SK-N-SH (cell line): Measurements from ENCODE around the gene ENO1. TPM values are rescaled to one million over a fixed set of nuclear protein-coding genes. Genes with fewer than 3 reads are reported as not detected.

ENCODE experiments used
- CTCF ChIA-PET: fragments of 300-600, 350-600 bp; formaldehyde crosslinking; extraction: SDS; loops from one replicate; lab custom pipeline; 2021; lab: Yijun Ruan, JAX
- POLR2A ChIA-PET: fragments of 350-600 bp; sonication (Branson Sonifier 250); formaldehyde crosslinking; extraction: SDS; loops from one replicate; lab custom pipeline; 2020; ENCODE audit warnings: antibody characterized with exemption, inconsistent platforms; lab: Yijun Ruan, JAX
- DNase-seq: peaks from one replicate; pipeline ENCODE4 v3.0.0; 2012
- H2AFZ ChIP-seq: fragments of 200-600 bp; sonication (generic); 2 replicates; pipeline ENCODE4 v1.8.1; 2016; ENCODE audit warnings: antibody characterized with exemption, mild to moderate bottlenecking, low read depth
- H3F3A ChIP-seq: fragments of 200-600 bp; sonication (generic); replicated peaks from 2 replicates; pipeline ENCODE3; 2016; ENCODE audit warnings: antibody characterized with exemption, mild to moderate bottlenecking; ENCODE audit not compliant: insufficient read depth
- H3K27ac ChIP-seq, 2 experiments: fragments of 200-500 bp in 1 of 2; fragments of 200-600 bp in 1 of 2; sonication (Bioruptor generic) in 1 of 2; sonication (generic), shearing (Covaris generic) in 1 of 2; 2 replicates each; pipeline versions ENCODE4 v1.5.1 to v1.6.1; 2014 to 2016; ENCODE audit warnings: low read depth in 2 of 2, inconsistent platforms in 1 of 2, low read length in 1 of 2, mild to moderate bottlenecking in 1 of 2, mixed read lengths in 1 of 2
- H3K27me3 ChIP-seq: fragments of 200-600 bp; sonication (generic), shearing (Covaris generic); 2 replicates; pipeline ENCODE4 v1.6.1; 2016; ENCODE audit warnings: mixed run types; ENCODE audit not compliant: insufficient read depth
- H3K36me3 ChIP-seq, 2 experiments: fragments of 200-500 bp in 1 of 2; fragments of 200-600 bp in 1 of 2; sonication (Bioruptor generic) in 1 of 2; sonication (generic) in 1 of 2; replicated peaks in 1 of 2; 2 replicates each; pipeline versions ENCODE3 to v1.5.1; 2014 to 2016; ENCODE audit warnings: low read length in 1 of 2, mild to moderate bottlenecking in 1 of 2; ENCODE audit not compliant: insufficient read depth in 2 of 2, control insufficient read depth in 1 of 2
- H3K4me1 ChIP-seq, 2 experiments: fragments of 200-500 bp in 1 of 2; fragments of 200-600 bp in 1 of 2; sonication (Bioruptor generic) in 1 of 2; sonication (generic), shearing (Covaris generic) in 1 of 2; 2 replicates each; pipeline versions ENCODE4 v1.5.1 to v1.6.1; 2014 to 2016; ENCODE audit warnings: low read depth in 1 of 2, low read length in 1 of 2, mixed run types in 1 of 2; ENCODE audit not compliant: insufficient read depth in 2 of 2, control insufficient read depth in 1 of 2
- H3K4me2 ChIP-seq: fragments of 200-600 bp; sonication (generic), shearing (Covaris generic); 2 replicates; pipeline ENCODE4 v1.6.1; 2017; ENCODE audit warnings: mixed run types
- H3K4me3 ChIP-seq, 2 experiments: fragments of 200-500 bp in 1 of 2; fragments of 200-600 bp in 1 of 2; sonication (Bioruptor generic) in 1 of 2; sonication (generic), shearing (Covaris generic) in 1 of 2; 2 replicates each; pipeline versions ENCODE4 v1.5.1 to v1.8.1; 2014 to 2016; ENCODE audit warnings: low read depth in 2 of 2, inconsistent platforms in 1 of 2, low read length in 1 of 2, mild to moderate bottlenecking in 1 of 2, mixed read lengths in 1 of 2, moderate library complexity in 1 of 2
- H3K79me2 ChIP-seq: fragments of 200-600 bp; sonication (generic); 2 replicates; pipeline ENCODE4 v1.8.1; 2017; ENCODE audit warnings: mild to moderate bottlenecking; ENCODE audit not compliant: insufficient read depth
- H3K9ac ChIP-seq: fragments of 200-600 bp; sonication (generic); 2 replicates; pipeline ENCODE4 v1.6.1; 2017; ENCODE audit warnings: mixed run types
- H3K9me2 ChIP-seq: fragments of 200-600 bp; sonication (generic); 2 replicates; pipeline ENCODE4 v1.6.1; 2017; ENCODE audit warnings: mixed run types
- H3K9me3 ChIP-seq: fragments of 200-600 bp; sonication (generic); 2 replicates; pipeline ENCODE4 v1.6.1; 2017; ENCODE audit warnings: mixed run types, mild to moderate bottlenecking, moderate library complexity
- H4K20me1 ChIP-seq: fragments of 200-600 bp; sonication (generic); 2 replicates; pipeline ENCODE4 v1.6.1; 2017; ENCODE audit warnings: mild to moderate bottlenecking, mixed run types; ENCODE audit not compliant: insufficient read depth
- CTCF ChIP-seq: fragments of 200-600 bp; sonication (generic); IDR thresholded peaks from 2 replicates; pipeline ENCODE4 v1.6.1; 2017; ENCODE audit warnings: antibody characterized with exemption, mild to moderate bottlenecking, moderate library complexity
- ELF1 ChIP-seq: IDR thresholded peaks from 2 replicates; pipeline ENCODE4 v1.4.0; 2012
- EP300 ChIP-seq, 2 experiments: IDR thresholded peaks; 2 replicates each; pipeline versions ENCODE4 v1.4.0 to v1.6.1; 2012; ENCODE audit warnings: borderline replicate concordance in 1 of 2, low read depth in 1 of 2, low read length in 1 of 2
- FOXJ3 ChIP-seq: sonication (generic); formaldehyde crosslinking; IDR thresholded peaks from 2 replicates; pipeline ENCODE4 v1.5.1; 2020; ENCODE audit warnings: mild to moderate bottlenecking, missing genetic modification reagents
- FOXM1 ChIP-seq: IDR thresholded peaks from 2 replicates; pipeline ENCODE4 v1.4.0; 2012; ENCODE audit warnings: low read depth, mild to moderate bottlenecking
- GABPA ChIP-seq: IDR thresholded peaks from 2 replicates; pipeline ENCODE4 v1.4.0; 2012; ENCODE audit warnings: low read depth, mild to moderate bottlenecking
- GATA2 ChIP-seq: sonication (generic); formaldehyde crosslinking; IDR thresholded peaks from 2 replicates; pipeline ENCODE4 v1.5.0; 2020; ENCODE audit warnings: mild to moderate bottlenecking, missing genetic modification reagents
- IRF3 ChIP-seq: fragments of 150-350 bp; IDR thresholded peaks from 2 replicates; pipeline ENCODE4 v1.6.1; 2016; ENCODE audit warnings: mild to moderate bottlenecking, low read depth, low read length
- JUND ChIP-seq: IDR thresholded peaks from 2 replicates; pipeline ENCODE4 v1.4.0; 2012
- MAX ChIP-seq: IDR thresholded peaks from 2 replicates; pipeline ENCODE4 v1.4.0; 2012; ENCODE audit warnings: low read depth
- MEF2A ChIP-seq: IDR thresholded peaks from 2 replicates; pipeline ENCODE4 v1.4.0; 2012; ENCODE audit warnings: low read depth, borderline replicate concordance
- NFIC ChIP-seq: IDR thresholded peaks from 2 replicates; pipeline ENCODE4 v1.4.0; 2012; ENCODE audit warnings: borderline replicate concordance
- NRF1 ChIP-seq: IDR thresholded peaks from 2 replicates; pipeline ENCODE4 v1.6.1; 2012; ENCODE audit warnings: low read depth, mild to moderate bottlenecking, low read length
- POLR2AphosphoS5 ChIP-seq: IDR thresholded peaks from 2 replicates; pipeline ENCODE4 v1.6.1; 2012; ENCODE audit warnings: low read depth, low read length
- RAD21 ChIP-seq: IDR thresholded peaks from 2 replicates; pipeline ENCODE4 v1.6.1; 2012; ENCODE audit warnings: mild to moderate bottlenecking, low read length
- RCOR1 ChIP-seq: fragments of 150-350 bp; IDR thresholded peaks from 2 replicates; pipeline ENCODE4 v1.6.1; 2017; ENCODE audit warnings: antibody characterized with exemption, low read length
- RXRA ChIP-seq: IDR thresholded peaks from 2 replicates; pipeline ENCODE4 v1.4.0; 2012; ENCODE audit warnings: low read depth, mild to moderate bottlenecking, borderline replicate concordance
- SIN3A ChIP-seq: IDR thresholded peaks from 2 replicates; pipeline ENCODE4 v1.6.1; 2012; ENCODE audit warnings: low read depth, mild to moderate bottlenecking, low read length, moderate library complexity, borderline replicate concordance
- SMC3 ChIP-seq: IDR thresholded peaks from 2 replicates; pipeline ENCODE4 v1.6.1; 2012; ENCODE audit warnings: low read depth, low read length, improper control_type of control experiment
- TEAD4 ChIP-seq: IDR thresholded peaks from 2 replicates; pipeline ENCODE4 v1.4.0; 2012; ENCODE audit warnings: mild to moderate bottlenecking, borderline replicate concordance; ENCODE audit not compliant: insufficient read depth
- YY1 ChIP-seq: IDR thresholded peaks from 2 replicates; pipeline ENCODE4 v1.4.0; 2012; ENCODE audit warnings: low read depth, mild to moderate bottlenecking
- WGBS: methylation state at CpG from one replicate; pipeline ENCODE4 v1.1.6; 2017; ENCODE audit warnings: low lambda C conversion rate; 5-methylcytosine and 5-hydroxymethylcytosine counted together
- polyA plus RNA-seq, 3 experiments: library from polyadenylated mRNA; depleted of rRNA; stranded (reverse); fragments of >200 nt; gene quantifications; 2 replicates each; pipeline ENCODE4 v1.2.3, GENCODE V29; 2012

Gene ENO1
- polyA plus RNA-seq, 1 of the 3 experiments (the other 2 are of a cell fraction), result 1,599 TPM

GRCh38 chr1:8913457-8913856 lies 35.0 kb upstream of the ENO1 start:
- POLR2A ChIA-PET, result no interaction called here
- Histone ChIP-seq H3K27me3 (no peaks in the 10 kb centered on the region), H3K9me3 (no peaks in the 10 kb centered on the region), H3F3A (peaks cover 5% of the 10 kb centered on the region), H4K20me1 (no peaks in the 10 kb centered on the region), H3K4me3 (no peak overlapping the region), H3K4me2 (no peak overlapping the region), H3K27ac (no peak overlapping the region), H3K4me1 (no peaks in the 10 kb centered on the region), H2AFZ (no peak overlapping the region), H3K36me3 (no peaks in the 10 kb centered on the region), H3K79me2 (no peaks in the 10 kb centered on the region), H3K9me2 (no peaks in the 10 kb centered on the region), H3K9ac (no peak overlapping the region)
- DNase-seq, result no peak
- CTCF ChIA-PET, result interaction anchor here (1.4 to 3.1 kb wide), 4 partner anchors 10 to 198 kb away, joined by 4 to 12 read pairs (median 10); no protein-coding TSS in a partner anchor
- TF ChIP-seq NRF1 (no peak), FOXM1 (no peak), NFIC (no peak), RCOR1 (no peak), TEAD4 (no peak), FOXJ3 (CRISPR knock-in tag) (no peak), MEF2A (no peak), ELF1 (no peak)
- 83% methylated on average over 9 of the region's 9 CpGs for WGBS

GRCh38 chr1:8911416-8912309 lies 33.2 kb upstream of the ENO1 start:
- 77% methylated on average over 6 of the region's 17 CpGs for WGBS
- Histone ChIP-seq H4K20me1 (no peaks in the 10 kb centered on the region), H3K27ac (no peak overlapping the region), H3K79me2 (no peaks in the 10 kb centered on the region), H3K4me1 (no peaks in the 10 kb centered on the region), H3K9me2 (no peaks in the 10 kb centered on the region), H3K9ac (no peak overlapping the region), H3K27me3 (no peaks in the 10 kb centered on the region), H3K9me3 (no peaks in the 10 kb centered on the region), H3K4me3 (no peak overlapping the region), H3K4me2 (no peak overlapping the region), H2AFZ (no peak overlapping the region)
- POLR2A ChIA-PET, result no interaction called here
- DNase-seq, result no peak
- TF ChIP-seq SMC3 (no peak), RAD21 (no peak), EP300 (IDR thresholded peaks at IDR 0.05; ENCODE audit: borderline replicate concordance in 1 of 2, low read depth in 1 of 2, low read length in 1 of 2) (no peak), RXRA (no peak), FOXM1 (no peak), POLR2AphosphoS5 (no peak), NFIC (no peak), IRF3 (no peak), SIN3A (no peak), GATA2 (CRISPR knock-in tag) (no peak), JUND (no peak), YY1 (no peak), MAX (no peak), GABPA (no peak), CTCF (no peak), FOXJ3 (CRISPR knock-in tag) (no peak)
- TF ChIP-seq, all 33 proteins: peak for 0
- CTCF ChIA-PET, result no interaction called here
- Histone ChIP-seq H3F3A (peaks cover 5% of the 10 kb centered on the region), H3K36me3 (no peaks in the 10 kb centered on the region)
